Stromal cell of bone marrow (primary cell): ENCODE measurements around the gene COL19A1.
"Not testable (repeated sequence)": the region's sequence is repeated elsewhere in the genome, so short reads cannot be mapped to it uniquely, and the experiment has no call there.

Source experiments
- DNase-seq: peaks from one replicate; pipeline ENCODE4 v3.0.0-alpha.2; 2012; ENCODE audit warnings: low read depth

The COL19A1 gene

GRCh38 chr6:69965974-69966373, 99.6 kb downstream of the COL19A1 start:
- not testable (repeated sequence) for DNase-seq

DNA sequence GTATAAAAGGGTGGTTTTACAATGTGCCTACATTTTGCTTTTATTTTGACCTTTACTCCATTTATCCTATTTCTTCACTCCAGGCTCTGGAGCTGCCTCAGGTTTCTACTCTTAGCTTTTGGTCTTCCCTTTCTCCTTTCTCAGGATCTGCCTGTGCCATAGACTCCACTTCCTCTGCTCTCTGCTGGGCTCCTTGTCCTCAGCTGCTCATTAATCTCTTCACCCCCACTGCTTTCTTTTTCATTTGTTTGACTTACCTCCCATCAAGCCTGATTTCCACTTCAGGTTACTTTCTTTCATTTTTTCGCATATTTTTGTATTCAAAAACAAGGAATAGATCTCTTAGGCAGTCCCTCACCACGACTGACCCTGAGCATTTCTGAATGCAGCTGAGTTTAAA, 106.8 kb downstream of the COL19A1 start:
- DNase-seq, result no peak

DNA sequence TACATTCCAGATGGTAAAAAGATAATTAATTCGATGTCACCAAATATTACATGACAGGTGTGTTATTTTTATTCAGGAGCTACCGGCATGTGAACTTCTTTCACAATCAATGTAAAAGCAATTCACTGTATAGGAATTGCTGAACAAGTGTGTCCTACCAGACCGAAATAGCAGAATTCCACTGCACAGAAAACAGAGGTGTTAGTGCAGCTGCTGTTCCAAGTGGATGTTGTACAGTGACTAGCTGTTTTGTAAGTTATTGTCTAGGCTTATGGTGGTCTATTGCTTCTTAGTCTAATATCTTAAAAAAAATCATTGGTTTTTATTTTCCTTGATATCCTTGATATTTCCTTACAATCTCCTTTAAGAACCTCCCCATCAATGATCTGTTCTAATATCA, 107.4 kb downstream of the COL19A1 start:
- no peak for DNase-seq

DNA sequence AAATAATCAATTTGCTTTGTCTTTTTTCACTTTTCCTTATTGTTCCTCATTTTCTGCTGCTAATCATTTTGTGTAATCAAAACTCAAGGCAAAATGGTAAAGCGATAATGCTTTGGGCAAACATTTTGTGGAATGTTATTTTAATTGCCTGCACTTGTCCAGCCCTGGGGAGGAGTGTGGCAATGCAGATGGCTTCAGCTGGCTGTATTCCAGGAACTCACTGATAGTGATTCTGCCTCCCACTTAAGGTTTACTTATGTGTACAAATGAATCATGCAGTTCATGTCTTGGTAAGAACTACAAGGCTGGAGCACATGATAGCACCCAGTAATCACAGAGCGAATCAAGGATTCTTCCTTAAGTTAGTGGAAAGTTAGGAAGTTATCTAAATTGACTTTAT, 107.8 kb downstream of the COL19A1 start:
- no peak for DNase-seq

DNA sequence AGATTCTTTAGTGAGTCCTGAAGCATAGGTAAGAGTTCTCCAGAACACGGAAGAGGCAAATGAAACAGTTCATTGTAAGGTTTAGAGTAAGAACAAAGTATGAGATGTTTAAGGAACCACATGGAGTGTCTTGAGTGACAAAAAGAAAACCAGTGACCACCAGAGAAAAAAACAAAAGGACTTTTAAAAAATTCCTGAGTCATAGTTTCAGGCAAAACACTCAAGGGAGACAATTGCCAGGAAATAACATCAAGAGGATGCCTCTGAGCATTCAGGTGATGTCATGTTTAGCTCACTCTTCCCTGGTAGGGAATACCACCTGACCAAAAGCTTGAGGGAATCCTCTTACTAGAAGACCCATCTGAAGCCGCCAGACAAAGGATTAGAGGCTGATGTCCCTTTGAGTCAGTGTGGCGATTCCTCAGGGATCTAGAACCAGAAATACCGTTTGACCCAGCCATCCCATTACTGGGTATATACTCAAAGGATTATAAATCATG, 110.3 kb downstream of the COL19A1 start:
- DNase-seq, result no peak

DNA sequence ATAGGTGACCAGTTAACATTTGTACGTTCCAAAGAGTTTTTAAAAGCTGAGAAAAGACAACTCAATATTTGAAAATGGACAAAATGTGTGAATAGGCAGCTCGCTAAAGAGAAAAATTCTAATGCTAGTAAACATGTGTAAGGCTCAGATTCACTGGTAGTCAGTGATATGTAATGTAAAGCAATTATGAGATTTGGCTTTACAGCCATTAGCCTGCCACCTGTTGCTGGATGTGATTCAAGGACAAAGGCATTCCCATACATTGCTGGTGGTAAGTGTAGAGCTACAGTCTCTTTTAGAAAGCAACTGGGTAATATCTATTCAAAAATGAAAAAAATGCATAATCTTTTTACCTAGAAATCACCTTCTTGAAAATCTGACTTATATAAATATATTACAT, 114.3 kb downstream of the COL19A1 start:
- DNase-seq, result no peak

DNA sequence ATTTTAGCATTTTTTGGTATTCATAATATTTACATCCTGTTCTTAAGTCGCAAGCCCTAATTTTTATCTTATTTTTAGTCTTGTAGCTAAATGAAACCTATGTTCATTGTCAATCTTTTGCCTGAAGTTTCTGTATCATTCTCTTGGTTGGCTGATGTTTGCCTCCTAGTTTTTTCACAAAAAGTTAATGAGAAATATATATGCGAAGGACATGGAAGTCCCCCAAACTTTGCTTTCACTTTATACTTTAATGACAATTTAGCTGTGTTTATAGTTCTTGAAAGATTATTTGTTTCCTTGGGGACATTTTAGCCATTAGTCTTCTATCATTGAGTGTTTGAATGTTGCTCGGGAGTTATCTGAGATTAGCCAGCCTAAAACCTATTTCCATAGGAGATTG, 118.2 kb downstream of the COL19A1 start:
- no peak for DNase-seq

DNA sequence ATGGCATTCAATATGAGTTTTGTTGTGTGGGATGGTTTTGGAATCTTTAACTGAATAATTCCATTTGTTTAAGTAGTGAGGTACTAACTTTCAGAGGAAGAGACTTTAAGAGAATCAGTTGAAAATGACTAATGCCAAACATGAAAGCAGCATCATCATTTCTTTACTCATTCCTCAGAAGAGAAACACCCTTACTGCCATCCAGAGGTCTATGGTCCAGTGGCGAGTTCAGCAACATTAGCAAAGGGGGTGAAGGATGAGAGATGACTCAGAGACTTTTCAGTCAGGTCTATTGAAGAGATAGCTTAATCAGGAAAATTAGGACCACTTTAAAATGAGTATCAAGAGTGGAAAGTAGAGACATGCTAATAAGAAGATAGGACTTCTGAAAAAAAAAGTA, 118.8 kb downstream of the COL19A1 start:
- DNase-seq, result peak; percentile 42

GRCh38 chr6:69987550-69987949, 121.2 kb downstream of the COL19A1 start:
- no peak for DNase-seq

GRCh38 chr6:69988458-69989126, 122.2 kb downstream of the COL19A1 start:
- DNase-seq, result no peak

GRCh38 chr6:69994251-69994650, 127.9 kb downstream of the COL19A1 start:
- DNase-seq, result peak; percentile 36

- DNase-seq, result no peak
Observed at GRCh38 chr6:70008189-70008588, 141.8 kb downstream of the COL19A1 start.

- DNase-seq, result not testable (repeated sequence)
Observed at GRCh38 chr6:70010339-70010738, 144.0 kb downstream of the COL19A1 start.

- DNase-seq, result not testable (repeated sequence)
Observed at GRCh38 chr6:70023201-70023600, 156.8 kb downstream of the COL19A1 start.

DNA sequence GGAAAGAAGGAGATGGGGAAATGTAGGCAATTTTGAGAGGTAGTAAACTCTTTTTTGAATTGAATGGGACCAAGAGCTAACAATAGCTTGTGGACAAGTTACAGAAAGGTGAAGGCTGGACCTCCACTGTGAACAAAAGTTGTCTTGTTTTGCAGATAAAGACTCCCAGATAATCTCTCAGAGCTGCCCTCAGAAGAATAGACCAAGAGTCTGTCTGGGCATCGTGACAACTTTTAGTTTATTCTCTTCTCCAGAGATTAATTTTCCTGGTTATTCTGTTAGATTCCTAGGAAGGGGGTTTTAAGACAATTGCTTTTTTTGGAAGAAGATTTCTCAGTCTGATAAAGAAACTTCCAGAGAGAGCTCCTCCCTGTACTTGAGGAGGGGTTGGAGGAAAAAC, 161.9 kb downstream of the COL19A1 start:
- no peak for DNase-seq

DNA sequence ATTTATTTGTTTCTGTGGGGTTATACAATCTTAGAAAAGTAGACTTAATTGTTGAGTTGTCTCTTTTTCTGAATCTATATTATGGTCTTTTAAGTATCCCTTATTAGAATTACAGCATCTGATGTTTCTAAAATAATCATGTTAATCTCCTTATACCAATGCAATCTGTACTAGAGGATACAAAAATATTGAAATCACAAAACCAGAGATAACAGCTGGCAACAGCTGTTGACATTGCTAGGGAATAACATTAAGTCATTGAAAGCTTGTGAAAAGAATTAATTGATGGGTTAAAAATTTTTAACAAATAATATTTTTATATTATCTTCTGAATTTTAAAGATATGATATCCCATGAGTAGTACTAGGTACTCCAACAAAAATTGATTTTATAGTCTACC, 162.6 kb downstream of the COL19A1 start:
- DNase-seq, result no peak

GRCh38 chr6:70033781-70034180, 167.4 kb downstream of the COL19A1 start:
- no peak for DNase-seq

GRCh38 chr6:70037445-70037844, 171.1 kb downstream of the COL19A1 start:
- DNase-seq, result no peak

DNA sequence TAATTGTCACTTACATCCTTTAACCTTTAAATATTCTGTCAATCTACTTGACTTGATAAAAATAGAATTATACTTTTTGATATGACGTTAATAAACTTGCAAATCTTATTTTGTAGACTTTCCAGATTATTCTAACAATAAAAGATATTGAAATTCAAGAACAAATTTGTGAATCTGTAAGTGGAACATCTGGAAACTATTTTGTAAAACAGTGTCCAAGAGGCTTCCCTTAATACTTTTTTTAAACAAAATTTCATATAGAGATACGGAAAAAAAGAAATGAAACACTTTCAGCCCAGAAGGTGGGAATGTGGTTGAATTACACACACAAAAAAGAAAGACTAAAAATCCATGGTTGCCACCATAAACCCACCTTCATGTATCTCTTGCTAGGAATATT, 174.4 kb downstream of the COL19A1 start:
- no peak for DNase-seq

GRCh38 chr6:70041411-70041810, 175.1 kb downstream of the COL19A1 start:
- no peak for DNase-seq

GRCh38 chr6:70045413-70045812, 179.1 kb downstream of the COL19A1 start:
- DNase-seq, result no peak

DNA sequence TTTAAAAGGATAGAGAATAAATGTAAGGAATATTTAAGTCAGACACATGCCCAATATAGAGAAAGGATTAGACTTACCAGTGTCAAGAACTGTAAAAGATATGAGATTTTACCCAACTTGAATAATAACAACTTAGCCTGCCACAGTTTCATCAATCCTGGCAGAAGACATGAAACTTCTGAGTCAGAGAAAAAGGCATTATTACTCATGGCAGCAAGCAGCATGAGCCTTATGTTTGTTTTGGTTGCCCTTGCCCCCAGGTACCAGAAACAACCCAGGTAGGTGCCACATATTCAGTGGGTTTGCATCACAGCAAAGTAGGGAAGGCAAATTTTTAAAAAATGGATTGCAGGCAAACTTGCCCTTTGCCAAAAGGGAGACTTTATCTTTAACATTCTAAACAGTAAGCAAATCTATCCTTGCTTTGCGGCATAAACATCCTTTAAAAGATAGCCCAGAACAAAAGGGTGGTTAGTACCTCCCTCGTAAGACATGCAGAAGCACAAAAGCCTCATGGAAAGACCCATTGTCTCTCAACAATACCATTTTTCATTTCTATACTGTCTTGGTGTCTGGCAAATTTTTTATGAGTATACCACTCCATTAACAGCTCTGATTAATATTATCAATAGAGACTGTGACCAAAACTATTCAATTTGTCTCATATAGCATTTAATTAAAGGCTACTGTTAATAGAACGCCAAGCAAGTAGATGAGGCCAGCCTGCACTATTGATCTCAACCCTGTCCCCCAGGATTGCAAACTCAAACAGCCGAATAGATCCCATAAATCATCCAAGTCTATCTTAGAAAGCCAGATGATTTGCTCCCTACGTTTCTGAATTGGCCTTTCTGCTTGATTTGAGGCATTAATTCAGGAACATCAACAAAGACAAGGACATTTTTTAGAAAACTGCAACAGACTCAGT, 185.1 kb downstream of the COL19A1 start:
- no peak for DNase-seq

GRCh38 chr6:70059039-70059719, 192.8 kb downstream of the COL19A1 start:
- no peak for DNase-seq
